Breast epithelium (tissue), 3 donors: ENCODE results near the gene TMEM117.

Source experiments
- POLR2A ChIP-seq: fragments of 450-650 bp; IDR thresholded peaks from one replicate; pipeline ENCODE4 v1.6.1; 2016; ENCODE audit warnings: antibody characterized with exemption, mild to moderate bottlenecking, moderate library complexity
- TF ChIP-seq, protein P1 (sequence below), 3 donors: fragments of 450-650 bp; IDR thresholded peaks; one replicate each; pipeline ENCODE4 v1.5.1; 2016 to 2017; ENCODE audit warnings: antibody characterized with exemption in 3 of 3, mild to moderate bottlenecking in 3 of 3, moderate library complexity in 3 of 3

DNA sequence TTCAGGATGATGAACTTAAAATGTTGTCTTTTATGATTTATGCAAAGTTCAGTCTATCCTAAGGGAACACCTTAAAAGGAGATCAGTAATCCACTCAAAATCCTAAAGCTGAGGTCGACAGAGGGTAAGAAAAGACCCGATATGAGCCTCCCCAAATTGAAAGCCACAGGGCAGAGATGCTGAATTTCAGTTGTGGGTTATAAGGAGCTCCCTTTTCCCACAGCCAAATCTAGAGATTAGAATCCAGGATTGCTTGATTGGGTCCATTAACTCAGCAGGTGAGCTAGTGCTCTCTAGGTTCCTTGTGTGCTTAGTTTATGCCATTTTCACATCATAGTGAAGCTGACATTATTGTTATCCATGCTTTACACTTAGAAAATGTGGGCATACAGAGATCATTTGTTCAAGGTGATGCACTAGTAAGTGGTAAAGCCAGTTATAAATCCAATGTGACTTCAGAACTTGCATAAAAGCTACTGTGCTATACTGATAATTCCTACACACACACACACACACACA, 417.5 kb downstream of the TMEM117 start:
- TF ChIP-seq, protein P1, sequence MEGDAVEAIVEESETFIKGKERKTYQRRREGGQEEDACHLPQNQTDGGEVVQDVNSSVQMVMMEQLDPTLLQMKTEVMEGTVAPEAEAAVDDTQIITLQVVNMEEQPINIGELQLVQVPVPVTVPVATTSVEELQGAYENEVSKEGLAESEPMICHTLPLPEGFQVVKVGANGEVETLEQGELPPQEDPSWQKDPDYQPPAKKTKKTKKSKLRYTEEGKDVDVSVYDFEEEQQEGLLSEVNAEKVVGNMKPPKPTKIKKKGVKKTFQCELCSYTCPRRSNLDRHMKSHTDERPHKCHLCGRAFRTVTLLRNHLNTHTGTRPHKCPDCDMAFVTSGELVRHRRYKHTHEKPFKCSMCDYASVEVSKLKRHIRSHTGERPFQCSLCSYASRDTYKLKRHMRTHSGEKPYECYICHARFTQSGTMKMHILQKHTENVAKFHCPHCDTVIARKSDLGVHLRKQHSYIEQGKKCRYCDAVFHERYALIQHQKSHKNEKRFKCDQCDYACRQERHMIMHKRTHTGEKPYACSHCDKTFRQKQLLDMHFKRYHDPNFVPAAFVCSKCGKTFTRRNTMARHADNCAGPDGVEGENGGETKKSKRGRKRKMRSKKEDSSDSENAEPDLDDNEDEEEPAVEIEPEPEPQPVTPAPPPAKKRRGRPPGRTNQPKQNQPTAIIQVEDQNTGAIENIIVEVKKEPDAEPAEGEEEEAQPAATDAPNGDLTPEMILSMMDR (IDR thresholded peaks at IDR 0.05), result no peak
- TF ChIP-seq POLR2A, result no peak
